ENCODE results near the gene BCR. TPM values are rescaled to one million over a fixed set of nuclear protein-coding genes. Genes with fewer than 3 reads are reported as not detected.

Gene BCR
- total and polyA plus RNA-seq, 12 donors = 10.9 to 33.4 (median 25.8) TPM

GRCh38 chr22:23286296-23286695 is 106.0 kb downstream of the BCR start:
- ATAC-seq (no peak), DNase-seq (no peak)
- H3K27me3 ChIP-seq = no peaks in the 10 kb centered on the region
- H3K27ac ChIP-seq = no peak overlapping the region
- H3K4me1 ChIP-seq = peaks cover 0 to 27% (median 18%) of the 10 kb centered on the region in 9 donors
- TF ChIP-seq CTCF (IDR thresholded peaks at IDR 0.05) = no peak
- peaks cover 0 to 89% (median 11%) of the 10 kb centered on the region in 9 donors for H3K36me3 ChIP-seq
- no peak overlapping the region for H3K4me3 ChIP-seq
- 95 to 100% methylated on average over 2 of the region's 2 CpGs for WGBS, 2 donors
- intact Hi-C loops (cut with DNase I) = loop anchor here in 3 of 10 donors (10.0 kb wide), 1 partner anchor 331 kb away; no protein-coding TSS in a partner anchor
- H3K9me3 ChIP-seq = no peaks in the 10 kb centered on the region

GRCh38 chr22:23287136-23288095 is 107.1 kb downstream of the BCR start:
- Histone ChIP-seq H3K9me3 (no peaks in the 10 kb centered on the region), H3K27me3 (no peaks in the 10 kb centered on the region), H3K27ac (no peak overlapping the region), H3K4me3 (no peak overlapping the region), H3K4me1 (peaks cover 0 to 16% (median 7%) of the 10 kb centered on the region in 9 donors), H3K36me3 (peaks cover 0 to 98% (median 12%) of the 10 kb centered on the region in 9 donors)
- intact Hi-C loops (cut with DNase I) = loop anchor here in 3 of 10 donors (10.0 kb wide), 1 partner anchor 333 kb away; no protein-coding TSS in a partner anchor
- no peak for ATAC-seq
- no peak for DNase-seq
- no peak for TF ChIP-seq CTCF (IDR thresholded peaks at IDR 0.05)
- 95 to 96% methylated on average over 21 of the region's 21 CpGs for WGBS, 2 donors

GRCh38 chr22:23288301-23289129 is 108.2 kb downstream of the BCR start:
- H3K36me3 ChIP-seq = peaks cover 0 to 99% (median 23%) of the 10 kb centered on the region in 9 donors
- no peak for DNase-seq
- intact Hi-C loops (cut with DNase I) = loop anchor here in 3 of 10 donors (10.0 kb wide), 1 partner anchor 334 kb away; no protein-coding TSS in a partner anchor
- H3K4me3 ChIP-seq = no peak overlapping the region
- ATAC-seq = no peak
- TF ChIP-seq CTCF (IDR thresholded peaks at IDR 0.05) = no peak
- H3K27ac ChIP-seq = no peak overlapping the region
- 94 to 95% methylated on average over 17 of the region's 17 CpGs for WGBS, 2 donors
- H3K27me3 ChIP-seq = no peaks in the 10 kb centered on the region
- peaks cover 0 to 13% (median 5%) of the 10 kb centered on the region in 9 donors for H3K4me1 ChIP-seq
- no peaks in the 10 kb centered on the region for H3K9me3 ChIP-seq

- Histone ChIP-seq H3K27me3 (no peaks in the 10 kb centered on the region), H3K9me3 (no peaks in the 10 kb centered on the region), H3K4me3 (no peak overlapping the region), H3K27ac (no peak overlapping the region), H3K36me3 (peaks cover 0 to 99% (median 26%) of the 10 kb centered on the region in 9 donors), H3K4me1 (peaks cover 0 to 13% (median 5%) of the 10 kb centered on the region in 9 donors)
- TF ChIP-seq CTCF (IDR thresholded peaks at IDR 0.05) = no peak
- 88 to 90% methylated on average over 5 of the region's 5 CpGs for WGBS, 2 donors
- no peak for ATAC-seq
- intact Hi-C loops (cut with DNase I) = loop anchor here in 3 of 10 donors (10.0 kb wide), 1 partner anchor 334 kb away; no protein-coding TSS in a partner anchor
- no peak for DNase-seq
These were observed 108.8 kb downstream of the BCR start for GRCh38 chr22:23289130-23289503.
